SK-N-SH (cell line): ENCODE data around the gene ZNF747. TPM values are rescaled to one million over a fixed set of nuclear protein-coding genes. Genes with fewer than 3 reads are reported as not detected.

Experiments
- CTCF ChIA-PET: fragments of 300-600, 350-600 bp; formaldehyde crosslinking; extraction: SDS; loops from one replicate; lab custom pipeline; 2021; lab: Yijun Ruan, JAX
- POLR2A ChIA-PET: fragments of 350-600 bp; sonication (Branson Sonifier 250); formaldehyde crosslinking; extraction: SDS; loops from one replicate; lab custom pipeline; 2020; ENCODE audit warnings: antibody characterized with exemption, inconsistent platforms; lab: Yijun Ruan, JAX
- DNase-seq: peaks from one replicate; pipeline ENCODE4 v3.0.0; 2012
- H2AFZ ChIP-seq: fragments of 200-600 bp; sonication (generic); 2 replicates; pipeline ENCODE4 v1.8.1; 2016; ENCODE audit warnings: antibody characterized with exemption, mild to moderate bottlenecking, low read depth
- H3F3A ChIP-seq: fragments of 200-600 bp; sonication (generic); replicated peaks from 2 replicates; pipeline ENCODE3; 2016; ENCODE audit warnings: antibody characterized with exemption, mild to moderate bottlenecking; ENCODE audit not compliant: insufficient read depth
- H3K27ac ChIP-seq, 2 experiments: fragments of 200-500 bp in 1 of 2; fragments of 200-600 bp in 1 of 2; sonication (Bioruptor generic) in 1 of 2; sonication (generic), shearing (Covaris generic) in 1 of 2; 2 replicates each; pipeline versions ENCODE4 v1.5.1 to v1.6.1; 2014 to 2016; ENCODE audit warnings: low read depth in 2 of 2, inconsistent platforms in 1 of 2, low read length in 1 of 2, mild to moderate bottlenecking in 1 of 2, mixed read lengths in 1 of 2
- H3K27me3 ChIP-seq: fragments of 200-600 bp; sonication (generic), shearing (Covaris generic); 2 replicates; pipeline ENCODE4 v1.6.1; 2016; ENCODE audit warnings: mixed run types; ENCODE audit not compliant: insufficient read depth
- H3K36me3 ChIP-seq, 2 experiments: fragments of 200-500 bp in 1 of 2; fragments of 200-600 bp in 1 of 2; sonication (Bioruptor generic) in 1 of 2; sonication (generic) in 1 of 2; replicated peaks in 1 of 2; 2 replicates each; pipeline versions ENCODE3 to v1.5.1; 2014 to 2016; ENCODE audit warnings: low read length in 1 of 2, mild to moderate bottlenecking in 1 of 2; ENCODE audit not compliant: insufficient read depth in 2 of 2, control insufficient read depth in 1 of 2
- H3K4me1 ChIP-seq, 2 experiments: fragments of 200-500 bp in 1 of 2; fragments of 200-600 bp in 1 of 2; sonication (Bioruptor generic) in 1 of 2; sonication (generic), shearing (Covaris generic) in 1 of 2; 2 replicates each; pipeline versions ENCODE4 v1.5.1 to v1.6.1; 2014 to 2016; ENCODE audit warnings: low read depth in 1 of 2, low read length in 1 of 2, mixed run types in 1 of 2; ENCODE audit not compliant: insufficient read depth in 2 of 2, control insufficient read depth in 1 of 2
- H3K4me2 ChIP-seq: fragments of 200-600 bp; sonication (generic), shearing (Covaris generic); 2 replicates; pipeline ENCODE4 v1.6.1; 2017; ENCODE audit warnings: mixed run types
- H3K4me3 ChIP-seq, 2 experiments: fragments of 200-500 bp in 1 of 2; fragments of 200-600 bp in 1 of 2; sonication (Bioruptor generic) in 1 of 2; sonication (generic), shearing (Covaris generic) in 1 of 2; 2 replicates each; pipeline versions ENCODE4 v1.5.1 to v1.8.1; 2014 to 2016; ENCODE audit warnings: low read depth in 2 of 2, inconsistent platforms in 1 of 2, low read length in 1 of 2, mild to moderate bottlenecking in 1 of 2, mixed read lengths in 1 of 2, moderate library complexity in 1 of 2
- H3K79me2 ChIP-seq: fragments of 200-600 bp; sonication (generic); 2 replicates; pipeline ENCODE4 v1.8.1; 2017; ENCODE audit warnings: mild to moderate bottlenecking; ENCODE audit not compliant: insufficient read depth
- H3K9ac ChIP-seq: fragments of 200-600 bp; sonication (generic); 2 replicates; pipeline ENCODE4 v1.6.1; 2017; ENCODE audit warnings: mixed run types
- H3K9me2 ChIP-seq: fragments of 200-600 bp; sonication (generic); 2 replicates; pipeline ENCODE4 v1.6.1; 2017; ENCODE audit warnings: mixed run types
- H3K9me3 ChIP-seq: fragments of 200-600 bp; sonication (generic); 2 replicates; pipeline ENCODE4 v1.6.1; 2017; ENCODE audit warnings: mixed run types, mild to moderate bottlenecking, moderate library complexity
- H4K20me1 ChIP-seq: fragments of 200-600 bp; sonication (generic); 2 replicates; pipeline ENCODE4 v1.6.1; 2017; ENCODE audit warnings: mild to moderate bottlenecking, mixed run types; ENCODE audit not compliant: insufficient read depth
- CHD2 ChIP-seq: fragments of 150-350 bp; IDR thresholded peaks from 2 replicates; pipeline ENCODE4 v1.6.1; 2018; ENCODE audit warnings: low read length; ENCODE audit not compliant: partially characterized antibody
- ELF1 ChIP-seq: IDR thresholded peaks from 2 replicates; pipeline ENCODE4 v1.4.0; 2012
- EZH2phosphoT487 ChIP-seq: fragments of 200-600 bp; sonication (generic); IDR thresholded peaks from 2 replicates; pipeline ENCODE4 v1.6.1; 2017; ENCODE audit warnings: low read depth, mixed run types, mild to moderate bottlenecking, antibody characterized with exemption, moderate library complexity, borderline replicate concordance
- FOSL2 ChIP-seq: IDR thresholded peaks from 2 replicates; pipeline ENCODE4 v1.4.0; 2012; ENCODE audit warnings: low read depth, mild to moderate bottlenecking, moderate library complexity, borderline replicate concordance
- GATA2 ChIP-seq: sonication (generic); formaldehyde crosslinking; IDR thresholded peaks from 2 replicates; pipeline ENCODE4 v1.5.0; 2020; ENCODE audit warnings: mild to moderate bottlenecking, missing genetic modification reagents
- IRF3 ChIP-seq: fragments of 150-350 bp; IDR thresholded peaks from 2 replicates; pipeline ENCODE4 v1.6.1; 2016; ENCODE audit warnings: mild to moderate bottlenecking, low read depth, low read length
- MEF2A ChIP-seq: IDR thresholded peaks from 2 replicates; pipeline ENCODE4 v1.4.0; 2012; ENCODE audit warnings: low read depth, borderline replicate concordance
- MXI1 ChIP-seq: IDR thresholded peaks from 2 replicates; pipeline ENCODE4 v1.6.1; 2012; ENCODE audit warnings: mild to moderate bottlenecking, low read depth, low read length, improper control_type of control experiment
- NFIC ChIP-seq: IDR thresholded peaks from 2 replicates; pipeline ENCODE4 v1.4.0; 2012; ENCODE audit warnings: borderline replicate concordance
- NRF1 ChIP-seq: IDR thresholded peaks from 2 replicates; pipeline ENCODE4 v1.6.1; 2012; ENCODE audit warnings: low read depth, mild to moderate bottlenecking, low read length
- POLR2AphosphoS5 ChIP-seq: IDR thresholded peaks from 2 replicates; pipeline ENCODE4 v1.6.1; 2012; ENCODE audit warnings: low read depth, low read length
- RAD21 ChIP-seq: IDR thresholded peaks from 2 replicates; pipeline ENCODE4 v1.6.1; 2012; ENCODE audit warnings: mild to moderate bottlenecking, low read length
- SMC3 ChIP-seq: IDR thresholded peaks from 2 replicates; pipeline ENCODE4 v1.6.1; 2012; ENCODE audit warnings: low read depth, low read length, improper control_type of control experiment
- TCF12 ChIP-seq: IDR thresholded peaks from 2 replicates; pipeline ENCODE4 v1.4.0; 2012
- TEAD4 ChIP-seq: IDR thresholded peaks from 2 replicates; pipeline ENCODE4 v1.4.0; 2012; ENCODE audit warnings: mild to moderate bottlenecking, borderline replicate concordance; ENCODE audit not compliant: insufficient read depth
- YY1 ChIP-seq: IDR thresholded peaks from 2 replicates; pipeline ENCODE4 v1.4.0; 2012; ENCODE audit warnings: low read depth, mild to moderate bottlenecking
- ZBTB33 ChIP-seq: IDR thresholded peaks from 2 replicates; pipeline ENCODE4 v1.4.0; 2012; ENCODE audit warnings: low read depth, borderline replicate concordance
- WGBS: methylation state at CpG from one replicate; pipeline ENCODE4 v1.1.6; 2017; ENCODE audit warnings: low lambda C conversion rate; 5-methylcytosine and 5-hydroxymethylcytosine counted together
- polyA plus RNA-seq, 3 experiments: library from polyadenylated mRNA; depleted of rRNA; stranded (reverse); fragments of >200 nt; gene quantifications; 2 replicates each; pipeline ENCODE4 v1.2.3, GENCODE V29; 2012
- TF ChIP-seq, protein P1 (sequence below): IDR thresholded peaks from 2 replicates; pipeline ENCODE4 v1.4.0; 2012; ENCODE audit warnings: low read depth
- TF ChIP-seq, protein P2 (sequence below): IDR thresholded peaks from 2 replicates; pipeline ENCODE4; 2012

The ZNF747 gene
- polyA plus RNA-seq, 1 of the 3 experiments (the other 2 are of a cell fraction), result 5.8 TPM

- no peak overlapping the region for H3K27ac ChIP-seq
- POLR2A ChIA-PET, result interaction anchor here (1.8 kb wide), 1 partner anchor 10 kb away, joined by 8 read pairs; the partner anchor contains the start of gene ZNF688
These were observed 26.6 kb upstream of the ZNF747 start for GRCh38 chr16:30561089-30561816.

GRCh38 chr16:30559690-30560089, 25.0 kb upstream of the ZNF747 start:
- ChIA-PET CTCF (interaction anchor here (0.6 kb wide), 1 partner anchor 22 kb away, joined by 3 read pairs; no protein-coding TSS in a partner anchor), POLR2A (no interaction called here)
- H3K79me2 ChIP-seq, result peaks cover 26% of the 10 kb centered on the region
- no peaks in the 10 kb centered on the region for H4K20me1 ChIP-seq
- peaks cover 0 to 10% of the 10 kb centered on the region in 2 experiments for H3K36me3 ChIP-seq
- no peak overlapping the region for H3K9ac ChIP-seq
- H3F3A ChIP-seq, result peaks cover 7% of the 10 kb centered on the region
- no peak overlapping the region for H3K27ac ChIP-seq
- no peak for TF ChIP-seq EZH2phosphoT487
- TF ChIP-seq MXI1, result no peak
- TF ChIP-seq, protein P1, sequence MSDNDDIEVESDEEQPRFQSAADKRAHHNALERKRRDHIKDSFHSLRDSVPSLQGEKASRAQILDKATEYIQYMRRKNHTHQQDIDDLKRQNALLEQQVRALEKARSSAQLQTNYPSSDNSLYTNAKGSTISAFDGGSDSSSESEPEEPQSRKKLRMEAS, result no peak
- TF ChIP-seq FOSL2, result no peak
- TF ChIP-seq MEF2A, result no peak
- no peak for TF ChIP-seq TEAD4
- no peak for TF ChIP-seq CHD2
- TF ChIP-seq ELF1, result no peak
- TF ChIP-seq TCF12, result no peak
- no peak for TF ChIP-seq RAD21
- no peak for TF ChIP-seq IRF3
- TF ChIP-seq POLR2AphosphoS5, result no peak
- no peak for TF ChIP-seq SMC3
- no peak for TF ChIP-seq GATA2 (CRISPR knock-in tag)
- no peak overlapping the region for H3K4me2 ChIP-seq
- H2AFZ ChIP-seq, result peak overlapping the region; percentile 70; the same call in 1 of the 2 replicates
- no peaks in the 10 kb centered on the region for H3K9me3 ChIP-seq
- DNase-seq, result no peak
- H3K4me3 ChIP-seq, result no peak overlapping the region
- H3K4me1 ChIP-seq, result peaks cover 0 to 6% of the 10 kb centered on the region in 2 experiments; a peak in 1 of 4 replicates
- 97% methylated on average over 6 of the region's 6 CpGs for WGBS
- no peaks in the 10 kb centered on the region for H3K27me3 ChIP-seq
- H3K9me2 ChIP-seq, result no peaks in the 10 kb centered on the region

More at GRCh38 chr16:30561089-30561816, 26.6 kb upstream of the ZNF747 start:
- Histone ChIP-seq H3K4me1 (peaks cover 0 to 3% of the 10 kb centered on the region in 2 experiments; a peak in 1 of 4 replicates), H3K4me3 (no peak overlapping the region), H3K36me3 (no peaks in the 10 kb centered on the region), H3K79me2 (peaks cover 16% of the 10 kb centered on the region), H3K9me3 (no peaks in the 10 kb centered on the region), H3K4me2 (no peak overlapping the region), H2AFZ (no peak overlapping the region), H3F3A (peaks cover 9% of the 10 kb centered on the region), H3K9me2 (no peaks in the 10 kb centered on the region), H3K27me3 (no peaks in the 10 kb centered on the region), H4K20me1 (no peaks in the 10 kb centered on the region), H3K9ac (no peak overlapping the region)
- TF ChIP-seq YY1 (no peak), TEAD4 (no peak), MEF2A (no peak), NFIC (no peak), NRF1 (no peak), ZBTB33 (no peak)
- TF ChIP-seq, protein P2, sequence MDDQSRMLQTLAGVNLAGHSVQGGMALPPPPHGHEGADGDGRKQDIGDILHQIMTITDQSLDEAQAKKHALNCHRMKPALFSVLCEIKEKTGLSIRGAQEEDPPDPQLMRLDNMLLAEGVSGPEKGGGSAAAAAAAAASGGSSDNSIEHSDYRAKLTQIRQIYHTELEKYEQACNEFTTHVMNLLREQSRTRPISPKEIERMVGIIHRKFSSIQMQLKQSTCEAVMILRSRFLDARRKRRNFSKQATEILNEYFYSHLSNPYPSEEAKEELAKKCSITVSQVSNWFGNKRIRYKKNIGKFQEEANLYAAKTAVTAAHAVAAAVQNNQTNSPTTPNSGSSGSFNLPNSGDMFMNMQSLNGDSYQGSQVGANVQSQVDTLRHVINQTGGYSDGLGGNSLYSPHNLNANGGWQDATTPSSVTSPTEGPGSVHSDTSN, result no peak
- TF ChIP-seq, protein P1, result no peak
- CTCF ChIA-PET, result interaction anchor here (0.8 kb wide), 1 partner anchor 29 kb away, joined by 3 read pairs; no protein-coding TSS in a partner anchor
- 89% methylated on average over 46 of the region's 46 CpGs for WGBS
- DNase-seq, result no peak
